HG02884 (cell line): ENCODE results near the gene DUOXA2.
A peak's percentile ranks its signal among the peaks of the same experiment; 100 is the strongest.

ENCODE experiments used
- ATAC-seq: cut with Tn5 transposase; IDR thresholded peaks from one replicate; pipeline ENCODE4 v1.9.1; 2021; ENCODE audit warnings: mild to moderate bottlenecking, moderate library complexity; ENCODE audit not compliant: unreplicated experiment

DUOXA2 gene

GRCh38 chr15:45156744-45157455, 42.8 kb downstream of the DUOXA2 start:
- no peak for ATAC-seq

DNA sequence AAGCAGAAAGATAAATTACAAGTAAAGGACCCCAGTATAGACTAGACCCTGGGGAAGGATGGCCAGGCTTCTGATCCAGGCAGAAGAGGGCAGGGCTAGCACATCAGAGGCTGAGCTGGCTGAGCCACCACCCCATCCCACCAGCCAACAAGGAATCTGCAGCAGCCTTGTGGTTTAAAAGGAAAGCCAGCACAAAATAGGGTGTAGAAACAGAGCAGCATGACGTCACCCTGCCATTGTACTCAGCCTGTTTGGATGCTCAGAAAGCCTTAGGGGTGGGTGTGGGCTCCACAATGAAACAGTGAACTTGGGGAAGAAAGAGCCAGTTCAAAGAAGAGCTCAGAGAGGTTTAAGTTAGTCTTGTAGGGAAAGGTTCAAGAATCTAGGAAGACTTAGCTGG, 43.8 kb downstream of the DUOXA2 start:
- ATAC-seq = no peak

DNA sequence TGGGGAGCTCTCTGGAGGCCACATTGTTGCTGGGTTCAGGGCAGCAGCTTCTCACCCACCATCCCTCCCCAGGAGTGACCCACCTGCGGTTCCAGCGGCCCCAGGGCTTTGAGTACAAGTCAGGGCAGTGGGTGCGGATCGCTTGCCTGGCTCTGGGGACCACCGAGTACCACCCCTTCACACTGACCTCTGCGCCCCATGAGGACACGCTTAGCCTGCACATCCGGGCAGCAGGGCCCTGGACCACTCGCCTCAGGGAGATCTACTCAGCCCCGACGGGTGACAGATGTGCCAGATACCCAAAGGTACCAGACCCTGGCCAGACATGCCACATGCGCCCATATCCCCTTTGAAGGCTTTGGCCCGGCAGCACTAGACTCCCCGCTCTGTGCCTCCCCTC, 47.5 kb downstream of the DUOXA2 start:
- ATAC-seq = no peak

- ATAC-seq = no peak
Observed at GRCh38 chr15:45162771-45163507, 48.8 kb downstream of the DUOXA2 start.

DNA sequence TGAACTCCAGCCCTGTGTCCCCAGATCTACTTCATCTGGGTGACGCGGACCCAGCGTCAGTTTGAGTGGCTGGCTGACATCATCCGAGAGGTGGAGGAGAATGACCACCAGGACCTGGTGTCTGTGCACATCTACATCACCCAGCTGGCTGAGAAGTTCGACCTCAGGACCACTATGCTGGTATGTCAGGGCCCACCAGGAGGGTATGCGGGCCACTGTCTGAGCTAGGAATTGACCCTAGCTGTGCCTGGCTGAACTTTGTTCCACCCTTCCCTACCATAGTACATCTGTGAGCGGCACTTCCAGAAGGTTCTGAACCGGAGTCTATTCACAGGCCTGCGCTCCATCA, 49.4 kb downstream of the DUOXA2 start:
- ATAC-seq = no peak

DNA sequence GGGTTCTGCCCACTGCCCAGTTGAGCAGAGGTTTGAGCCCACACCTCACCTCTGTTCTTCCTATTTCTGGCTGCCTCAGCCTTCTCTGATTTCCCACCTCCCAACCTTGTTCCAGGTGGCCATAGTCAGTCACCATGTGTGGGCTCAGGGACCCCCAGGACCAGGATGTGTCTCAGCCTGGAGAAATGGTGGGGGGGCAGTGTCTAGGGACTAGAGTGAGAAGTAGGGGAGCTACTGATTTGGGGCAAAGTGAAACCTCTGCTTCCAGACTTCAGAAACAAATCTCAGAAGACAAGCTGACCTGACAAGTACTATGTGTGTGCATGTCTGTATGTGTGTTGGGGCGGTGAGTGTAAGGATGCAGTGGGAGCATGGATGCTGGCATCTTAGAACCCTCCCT, 50.8 kb downstream of the DUOXA2 start:
- ATAC-seq = no peak

- ATAC-seq = no peak
Observed at GRCh38 chr15:45165536-45165935, 51.4 kb downstream of the DUOXA2 start.

GRCh38 chr15:45166834-45167630, 52.9 kb downstream of the DUOXA2 start:
- peak; percentile 84 for ATAC-seq

- ATAC-seq = no peak
Observed at GRCh38 chr15:45167631-45168205, 53.6 kb downstream of the DUOXA2 start.
